GM19463 (cell line): ENCODE measurements around the gene SOS1.

Source experiments
- ATAC-seq: cut with Tn5 transposase; IDR thresholded peaks from one replicate; pipeline ENCODE4 v1.9.1; 2021; ENCODE audit warnings: mild to moderate bottlenecking, moderate library complexity; ENCODE audit not compliant: unreplicated experiment

Gene SOS1

GRCh38 chr2:38935568-38936172, 185.2 kb downstream of the SOS1 start:
- ATAC-seq = no peak

GRCh38 chr2:38934742-38935141, 186.1 kb downstream of the SOS1 start:
- no peak for ATAC-seq

- no peak for ATAC-seq
Measured at GRCh38 chr2:38933653-38934052, 187.2 kb downstream of the SOS1 start.

- ATAC-seq = no peak
Measured at GRCh38 chr2:38932586-38932985, 188.3 kb downstream of the SOS1 start.
